KMS-11 (cell line): Measurements from ENCODE around the gene MYLIP.

Experiments used
- H2AFZ ChIP-seq: fragments of 200-600 bp; sonication (generic); 2 replicates; pipeline ENCODE4 v1.6.1; 2016; ENCODE audit warnings: antibody characterized with exemption, mixed run types, low read depth
- H3K27ac ChIP-seq: fragments of 200-600 bp; sonication (generic); 2 replicates; pipeline ENCODE4 v1.6.1; 2016; ENCODE audit warnings: mild to moderate bottlenecking, mixed run types
- H3K27me3 ChIP-seq: fragments of 200-600 bp; sonication (generic); 2 replicates; pipeline ENCODE4 v1.6.1; 2017; ENCODE audit warnings: mild to moderate bottlenecking, low read depth, mixed run types, moderate library complexity; ENCODE audit not compliant: insufficient read depth
- H3K36me3 ChIP-seq: fragments of 200-600 bp; sonication (generic); 2 replicates; pipeline ENCODE4 v1.6.1; 2017; ENCODE audit warnings: mild to moderate bottlenecking, mixed run types; ENCODE audit not compliant: insufficient read depth
- H3K4me1 ChIP-seq: fragments of 200-600 bp; sonication (generic); 2 replicates; pipeline ENCODE4 v1.6.1; 2016; ENCODE audit warnings: mild to moderate bottlenecking, low read depth, mixed run types; ENCODE audit not compliant: poor library complexity, severe bottlenecking
- H3K4me2 ChIP-seq: fragments of 200-600 bp; sonication (generic); 2 replicates; pipeline ENCODE4 v1.7.0; 2016; ENCODE audit warnings: mild to moderate bottlenecking, mixed run types
- H3K4me3 ChIP-seq: fragments of 200-600 bp; sonication (generic); IDR thresholded peaks from 2 replicates; pipeline ENCODE4 v1.6.1; 2017; ENCODE audit warnings: low read depth, low read length, mixed read lengths; ENCODE audit not compliant: insufficient read depth
- H3K79me2 ChIP-seq: fragments of 200-600 bp; sonication (generic); 2 replicates; pipeline ENCODE4 v1.6.1; 2016; ENCODE audit warnings: low read depth, mixed run types; ENCODE audit not compliant: insufficient read depth
- H3K9ac ChIP-seq: fragments of 200-600 bp; sonication (generic); 2 replicates; pipeline ENCODE4 v1.6.1; 2016; ENCODE audit warnings: mild to moderate bottlenecking, mixed run types
- H4K20me1 ChIP-seq: fragments of 200-600 bp; sonication (generic); 2 replicates; pipeline ENCODE4 v1.6.1; 2016; ENCODE audit warnings: mild to moderate bottlenecking, mixed run types; ENCODE audit not compliant: insufficient read depth
- CTCF ChIP-seq: fragments of 200-600 bp; sonication (generic); conservative IDR thresholded peaks from 2 replicates; pipeline ENCODE4 v1.6.1; 2017; ENCODE audit warnings: low read depth, mild to moderate bottlenecking, antibody characterized with exemption, low read length, moderate library complexity, mixed read lengths

Gene MYLIP

GRCh38 chr6:16146028-16146427 lies 17.1 kb downstream of the MYLIP start:
- H3K4me3 ChIP-seq = no peak overlapping the region
- H3K9ac ChIP-seq = no peak overlapping the region
- H3K4me1 ChIP-seq = no peaks in the 10 kb centered on the region
- H2AFZ ChIP-seq = no peak overlapping the region
- no peaks in the 10 kb centered on the region for H4K20me1 ChIP-seq
- no peak overlapping the region for H3K27ac ChIP-seq
- H3K27me3 ChIP-seq = no peaks in the 10 kb centered on the region
- peaks cover 21% of the 10 kb centered on the region; the same call in 1 of the 2 replicates for H3K79me2 ChIP-seq
- no peak overlapping the region for H3K4me2 ChIP-seq
- no peak for TF ChIP-seq CTCF
- H3K36me3 ChIP-seq = peaks cover 4% of the 10 kb centered on the region; the same call in 1 of the 2 replicates

- Histone ChIP-seq H3K4me3 (no peak overlapping the region), H3K36me3 (peaks cover 4% of the 10 kb centered on the region; the same call in 1 of the 2 replicates)
Observed at GRCh38 chr6:16146527-16146955, 17.7 kb downstream of the MYLIP start.

GRCh38 chr6:16148498-16148897 lies 19.6 kb downstream of the MYLIP start:
- Histone ChIP-seq H3K36me3 (no peaks in the 10 kb centered on the region; the same call in 1 of the 2 replicates), H3K4me3 (no peak overlapping the region), H3K27ac (no peak overlapping the region), H3K9ac (no peak overlapping the region), H3K79me2 (peaks cover 21% of the 10 kb centered on the region; the same call in 1 of the 2 replicates), H4K20me1 (no peaks in the 10 kb centered on the region), H2AFZ (no peak overlapping the region), H3K4me1 (no peaks in the 10 kb centered on the region), H3K4me2 (no peak overlapping the region), H3K27me3 (no peaks in the 10 kb centered on the region)
- no peak for TF ChIP-seq CTCF

More at GRCh38 chr6:16146527-16146955, 17.7 kb downstream of the MYLIP start:
- Histone ChIP-seq H2AFZ (no peak overlapping the region), H4K20me1 (no peaks in the 10 kb centered on the region), H3K79me2 (peaks cover 21% of the 10 kb centered on the region; the same call in 1 of the 2 replicates), H3K9ac (no peak overlapping the region), H3K4me2 (no peak overlapping the region), H3K27ac (no peak overlapping the region), H3K4me1 (no peaks in the 10 kb centered on the region), H3K27me3 (no peaks in the 10 kb centered on the region)
- TF ChIP-seq CTCF = no peak

GRCh38 chr6:16149305-16149704 lies 20.4 kb downstream of the MYLIP start:
- Histone ChIP-seq H3K4me1 (no peaks in the 10 kb centered on the region), H3K36me3 (no peaks in the 10 kb centered on the region; the same call in 1 of the 2 replicates), H3K27me3 (no peaks in the 10 kb centered on the region), H2AFZ (no peak overlapping the region), H3K27ac (no peak overlapping the region), H3K79me2 (peaks cover 16% of the 10 kb centered on the region; the same call in 1 of the 2 replicates), H4K20me1 (no peaks in the 10 kb centered on the region), H3K4me3 (no peak overlapping the region), H3K4me2 (no peak overlapping the region), H3K9ac (no peak overlapping the region)
- no peak for TF ChIP-seq CTCF
